K562 (cell line): ENCODE measurements around the gene CHAT. TPM values are rescaled to one million over a fixed set of nuclear protein-coding genes. Genes with fewer than 3 reads are reported as not detected.

Experiments used
- EHMT2 ChIP-seq: fragments of 450-650 bp; IDR thresholded peaks from 2 replicates; pipeline ENCODE4 v1.6.1; 2018; ENCODE audit warnings: antibody characterized with exemption
- ETV5 ChIP-seq: sonication (generic); formaldehyde crosslinking; IDR thresholded peaks from 2 replicates; pipeline ENCODE4 v1.4.0; 2020; ENCODE audit warnings: low read depth, mild to moderate bottlenecking, missing genetic modification reagents
- GABPA ChIP-seq: fragments of 200-800 bp; sonication (Bioruptor generic); conservative IDR thresholded peaks from 2 replicates; pipeline ENCODE4 v1.6.1; 2016; ENCODE audit warnings: low read depth, missing genetic modification characterization, missing compliant biosample characterization
- HLTF ChIP-seq: fragments of 450-650 bp; IDR thresholded peaks from 2 replicates; pipeline ENCODE4 v1.6.1; 2016
- IRF2 ChIP-seq: sonication (generic); formaldehyde crosslinking; IDR thresholded peaks from 2 replicates; pipeline ENCODE4 v1.8.1; 2022; ENCODE audit warnings: mild to moderate bottlenecking, missing genetic modification reagents
- KLF13 ChIP-seq: fragments of 450-650 bp; IDR thresholded peaks from 2 replicates; pipeline ENCODE4 v1.6.1; 2016; ENCODE audit warnings: missing genetic modification characterization, low read depth, mild to moderate bottlenecking, missing compliant biosample characterization, moderate library complexity, borderline replicate concordance
- LCOR ChIP-seq: sonication (generic); formaldehyde crosslinking; IDR thresholded peaks from 2 replicates; pipeline ENCODE4 v1.8.0; 2022; ENCODE audit warnings: mild to moderate bottlenecking, missing genetic modification reagents
- MAZ ChIP-seq, 2 experiments: fragments of 450-650 bp in 1 of 2; sonication (generic) in 1 of 2; formaldehyde crosslinking; IDR thresholded peaks in 1 of 2; conservative IDR thresholded peaks in 1 of 2; 2 replicates each; pipeline versions ENCODE4 v1.4.0 to v1.5.0; 2020; ENCODE audit warnings: mild to moderate bottlenecking in 1 of 2, missing genetic modification reagents in 1 of 2
- MECOM ChIP-seq: fragments of 250-450 bp; sonication (Bioruptor Pico); IDR thresholded peaks from 2 replicates; pipeline ENCODE4 v1.8.0; 2022; ENCODE audit warnings: inconsistent platforms
- NR2F6 ChIP-seq: fragments of 450-650 bp; formaldehyde crosslinking; IDR thresholded peaks from 2 replicates; pipeline ENCODE4 v1.4.0; 2020; ENCODE audit warnings: mild to moderate bottlenecking
- NR3C1 ChIP-seq: sonication (generic); formaldehyde crosslinking; IDR thresholded peaks from 2 replicates; pipeline ENCODE4 v1.8.1; 2022; ENCODE audit warnings: missing genetic modification reagents
- PML ChIP-seq: IDR thresholded peaks from 2 replicates; pipeline ENCODE4 v1.6.1; 2012; ENCODE audit warnings: low read length, inconsistent platforms
- PPARD ChIP-seq: fragments of 250-450 bp; sonication (Bioruptor Pico); IDR thresholded peaks from 2 replicates; pipeline ENCODE4 v1.8.0; 2022; ENCODE audit warnings: inconsistent platforms, mild to moderate bottlenecking, moderate library complexity
- PRMT5 ChIP-seq: sonication (generic); formaldehyde crosslinking; IDR thresholded peaks from 2 replicates; pipeline ENCODE4 v1.5.0; 2020; ENCODE audit warnings: missing genetic modification reagents
- RCOR1 ChIP-seq, 2 experiments: IDR thresholded peaks; 2 replicates each; pipeline ENCODE4 v1.6.1; 2012; ENCODE audit warnings: low read depth in 2 of 2, low read length in 2 of 2, borderline replicate concordance in 1 of 2, improper control_type of control experiment in 1 of 2
- SAFB2 ChIP-seq: fragments of 200-400 bp; formaldehyde crosslinking; IDR thresholded peaks from 2 replicates; pipeline ENCODE4 v1.6.1; 2018; ENCODE audit warnings: borderline replicate concordance, low read length, low read depth, moderate library complexity; ENCODE audit not compliant: severe bottlenecking
- SIN3A ChIP-seq, 2 experiments: fragments of 150-350 bp in 1 of 2; IDR thresholded peaks; 2 replicates each; pipeline ENCODE4 v1.6.1; 2011 to 2016; ENCODE audit warnings: borderline replicate concordance in 2 of 2, low read depth in 2 of 2, low read length in 2 of 2, mild to moderate bottlenecking in 2 of 2, moderate library complexity in 2 of 2; ENCODE audit not compliant: control insufficient read depth in 1 of 2
- SMARCB1 ChIP-seq: IDR thresholded peaks from 2 replicates; pipeline ENCODE4 v1.6.1; 2011; ENCODE audit warnings: improper control_type of control experiment, low read depth; ENCODE audit not compliant: insufficient read length
- SMC3 ChIP-seq: conservative IDR thresholded peaks from 2 replicates; pipeline ENCODE4 v1.6.1; 2011; ENCODE audit warnings: low read depth, low read length, improper control_type of control experiment; ENCODE audit not compliant: insufficient read depth
- SRSF7 ChIP-seq: fragments of 200-400 bp; formaldehyde crosslinking; optimal IDR thresholded peaks from 2 replicates; pipeline ENCODE3; 2017; ENCODE audit warnings: mild to moderate bottlenecking, low read depth, low read length
- ZNF143 ChIP-seq: sonication (generic); formaldehyde crosslinking; IDR thresholded peaks from 2 replicates; pipeline ENCODE4 v1.9.0; 2022; ENCODE audit warnings: mild to moderate bottlenecking, missing genetic modification reagents
- ZNF197 ChIP-seq: fragments of 200-800 bp; sonication (Bioruptor generic); IDR thresholded peaks from 2 replicates; pipeline ENCODE4 v1.6.1; 2016; ENCODE audit warnings: low read depth, missing genetic modification characterization, missing compliant biosample characterization
- ZNF274 ChIP-seq: IDR thresholded peaks from 2 replicates; pipeline ENCODE4 v1.6.1; 2011; ENCODE audit warnings: low read depth, mild to moderate bottlenecking, low read length, moderate library complexity, borderline replicate concordance
- ZNF77 ChIP-seq: fragments of 250-450 bp; sonication (Bioruptor Pico); IDR thresholded peaks from 2 replicates; pipeline ENCODE4 v1.5.0; 2020
- polyA plus RNA-seq, 8 experiments: library from polyadenylated mRNA; depleted of rRNA in 4 of 8; stranded (reverse) in 5 of 8; unstranded in 3 of 8; fragments of >200 nt; fragmentation: Nextera tagmentation in 2 of 8; fragmentation: Illumina TruSeq in 1 of 8; extraction: Ambion mirVana in 2 of 8; extraction: Trizol in 1 of 8; gene quantifications; 2 replicates each; pipeline versions ENCODE4 v1.2.1 to v1.2.3, GENCODE V29; 2011 to 2014; ENCODE audit warnings: inconsistent platforms in 1 of 8, missing spikeins in 1 of 8
- total RNA-seq, 7 experiments: library from RNA; depleted of rRNA in 6 of 7; stranded (reverse); fragments of >200 nt in 6 of 7; fragmentation: Illumina TruSeq in 2 of 7; extraction: Trizol in 2 of 7; gene quantifications; 2 replicates each; pipeline versions ENCODE4 v1.2.1 to v1.2.3, GENCODE V29; 2011 to 2021; ENCODE audit warnings: low replicate concordance in 1 of 7
- TF ChIP-seq, protein P1 (sequence below): sonication (generic); formaldehyde crosslinking; IDR thresholded peaks from 2 replicates; pipeline ENCODE4 v1.8.0; 2022; ENCODE audit warnings: mild to moderate bottlenecking, missing genetic modification reagents, borderline replicate concordance

CHAT gene
- total and polyA plus RNA-seq, 9 of the 15 experiments (the other 6 are each of a cell fraction or from before 2014, with no cell fraction given), result not detected

DNA sequence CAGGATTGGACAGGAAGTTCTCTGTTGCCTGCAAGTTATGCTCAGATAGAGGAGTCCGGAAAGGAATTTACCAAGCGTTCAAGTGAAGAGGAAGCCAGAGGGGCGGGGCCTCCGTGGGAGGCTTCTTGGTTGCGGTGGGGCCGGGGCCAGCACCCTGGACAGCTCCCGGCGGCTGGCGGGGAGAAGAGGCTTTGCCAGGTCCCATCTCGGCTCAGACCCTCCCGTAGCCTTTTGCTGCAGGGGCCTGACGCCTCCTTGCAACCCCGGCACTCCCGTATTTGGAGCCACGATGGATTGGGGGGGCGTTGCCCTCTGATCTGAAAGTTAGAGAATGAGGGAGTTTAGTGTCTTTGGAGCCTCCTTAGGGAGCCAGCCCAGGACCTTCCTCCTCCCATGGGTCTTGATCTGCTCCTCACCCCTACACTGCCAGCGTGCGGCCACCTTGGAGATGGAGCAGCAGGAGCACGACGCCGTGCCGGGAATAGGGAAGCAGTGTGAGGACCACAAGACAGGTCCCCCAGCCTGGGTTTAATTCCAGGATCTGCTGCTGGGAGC is 6.8 kb upstream of the CHAT start (continued):
- TF ChIP-seq NR2F6 (CRISPR knock-in tag) (no peak), SRSF7 (no peak), KLF13 (tag) (peak; percentile 58; the same call in 1 of the 2 replicates), PRMT5 (CRISPR knock-in tag) (peak; percentile 94), PML (no peak), LCOR (0 out of 2 replicates have a peak, but pooled peaks have one; percentile 49), ZNF197 (CRISPR knock-in tag) (peak; percentile 70; the same call in 1 of the 2 replicates), MAZ (CRISPR knock-in tag; conservative IDR thresholded peaks at IDR 0.05 in 1 of 2, IDR thresholded peaks at IDR 0.05 in 1 of 2) (peak in 1 of 2 experiments; percentile 94; a peak in 2 of 4 replicates), ETV5 (CRISPR knock-in tag) (peak; percentile 55; the same call in 1 of the 2 replicates), IRF2 (CRISPR knock-in tag) (0 out of 2 replicates have a peak, but pooled peaks have one; percentile 56), ZNF77 (CRISPR knock-in tag) (no peak), ZNF143 (CRISPR knock-in tag) (0 out of 2 replicates have a peak, but pooled peaks have one; percentile 16), NR3C1 (peak; percentile 91), SAFB2 (no peak), SMC3 (no peak), HLTF (no peak), PPARD (CRISPR knock-in tag) (no peak), EHMT2 (peak; percentile 99), MECOM (peak; percentile 45; the same call in 1 of the 2 replicates), RCOR1 (IDR thresholded peaks at IDR 0.05; ENCODE audit: borderline replicate concordance in 1 of 2, low read depth in 2 of 2, low read length in 2 of 2) (peak in 1 of 2 experiments; percentile 85; a peak in 2 of 4 replicates), ZNF274 (no peak), GABPA (tag) (peak; percentile 57), SMARCB1 (no peak), SIN3A (IDR thresholded peaks at IDR 0.05; ENCODE audit: borderline replicate concordance in 2 of 2, control insufficient read depth in 1 of 2, low read depth in 2 of 2, low read length in 2 of 2) (peak; percentile 47 to 69; a peak in 2 of 4 replicates)
- TF ChIP-seq, protein P1, sequence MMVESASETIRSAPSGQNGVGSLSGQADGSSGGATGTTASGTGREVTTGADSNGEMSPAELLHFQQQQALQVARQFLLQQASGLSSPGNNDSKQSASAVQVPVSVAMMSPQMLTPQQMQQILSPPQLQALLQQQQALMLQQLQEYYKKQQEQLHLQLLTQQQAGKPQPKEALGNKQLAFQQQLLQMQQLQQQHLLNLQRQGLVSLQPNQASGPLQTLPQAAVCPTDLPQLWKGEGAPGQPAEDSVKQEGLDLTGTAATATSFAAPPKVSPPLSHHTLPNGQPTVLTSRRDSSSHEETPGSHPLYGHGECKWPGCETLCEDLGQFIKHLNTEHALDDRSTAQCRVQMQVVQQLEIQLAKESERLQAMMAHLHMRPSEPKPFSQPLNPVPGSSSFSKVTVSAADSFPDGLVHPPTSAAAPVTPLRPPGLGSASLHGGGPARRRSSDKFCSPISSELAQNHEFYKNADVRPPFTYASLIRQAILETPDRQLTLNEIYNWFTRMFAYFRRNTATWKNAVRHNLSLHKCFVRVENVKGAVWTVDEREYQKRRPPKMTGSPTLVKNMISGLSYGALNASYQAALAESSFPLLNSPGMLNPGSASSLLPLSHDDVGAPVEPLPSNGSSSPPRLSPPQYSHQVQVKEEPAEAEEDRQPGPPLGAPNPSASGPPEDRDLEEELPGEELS (CRISPR knock-in tag), result peak; percentile 52; the same call in 1 of the 2 replicates
